ENCODE results near the gene HJURP.

Gene HJURP

DNA sequence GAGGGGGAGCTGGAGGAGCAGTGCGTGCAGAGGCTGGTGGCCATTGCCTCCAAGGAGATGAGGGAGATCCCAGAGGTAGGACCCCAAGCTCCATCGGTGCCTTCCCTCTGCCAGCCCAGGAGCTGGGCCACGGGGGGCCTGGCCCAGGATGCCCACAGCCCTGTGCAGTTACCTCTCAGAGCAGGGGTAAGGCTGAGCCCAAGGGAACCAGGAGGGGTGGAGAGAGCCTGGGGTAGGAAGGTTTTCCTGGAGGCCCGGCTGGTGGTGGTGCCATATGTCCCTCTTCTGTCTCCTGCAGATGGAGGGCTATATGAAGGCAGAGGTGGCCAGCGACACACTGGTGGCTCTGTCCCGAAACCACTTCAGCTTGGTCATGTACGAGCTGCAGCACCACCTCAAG, 64.8 kb downstream of the HJURP start:
- DNase-seq = no peak

All from bone marrow (tissue), 2 donors.